Superior temporal gyrus (tissue), 1 donor: ENCODE measurements around the gene KRTAP10-2.

Experiments
- DNase-seq: peaks from one replicate; pipeline ENCODE4 v3.0.0-alpha.2; 2016; ENCODE audit errors: extremely low spot score

Gene KRTAP10-2

DNA sequence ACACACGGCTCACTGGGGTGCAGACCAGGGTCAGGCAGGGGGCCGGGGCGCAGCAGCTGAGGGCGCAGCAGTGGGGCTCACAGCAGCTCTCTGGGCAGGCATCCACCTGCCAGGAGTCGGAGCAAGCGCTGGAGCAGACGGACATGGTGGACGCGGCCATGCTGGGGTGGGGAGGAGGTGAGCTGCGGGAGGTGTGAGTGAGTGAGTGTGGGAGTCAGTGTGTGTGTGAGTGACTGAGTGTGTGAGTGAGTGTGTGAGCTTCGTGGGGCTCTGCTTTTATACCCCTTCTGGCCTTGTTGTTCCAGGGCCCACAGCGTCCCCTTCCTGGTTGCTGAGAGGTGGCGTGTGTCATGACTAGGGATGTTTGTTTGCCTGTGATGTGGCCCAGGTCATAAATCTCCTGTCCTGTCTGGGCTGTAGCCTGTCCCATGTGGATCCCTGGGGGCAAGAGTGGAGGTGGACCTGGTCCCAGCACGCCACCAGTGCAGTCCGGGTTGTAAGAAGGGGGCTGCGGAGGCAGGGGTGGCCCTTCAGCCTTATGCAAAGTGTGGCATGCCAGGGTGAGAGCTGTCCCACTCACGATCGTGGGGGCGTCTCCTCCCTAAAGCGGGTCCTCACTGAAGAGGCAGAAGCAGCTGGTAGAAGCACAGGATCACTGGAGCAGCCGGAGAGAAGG is 11.2 kb downstream of the KRTAP10-2 start, which contains the start of gene KRTAP10-1:
TSS of gene KRTAP10-1 (minus strand) at position 205 of the 676 bp plus-strand sequence. CDS start at position 160, 45 bp downstream.
- DNase-seq = no peak

DNA sequence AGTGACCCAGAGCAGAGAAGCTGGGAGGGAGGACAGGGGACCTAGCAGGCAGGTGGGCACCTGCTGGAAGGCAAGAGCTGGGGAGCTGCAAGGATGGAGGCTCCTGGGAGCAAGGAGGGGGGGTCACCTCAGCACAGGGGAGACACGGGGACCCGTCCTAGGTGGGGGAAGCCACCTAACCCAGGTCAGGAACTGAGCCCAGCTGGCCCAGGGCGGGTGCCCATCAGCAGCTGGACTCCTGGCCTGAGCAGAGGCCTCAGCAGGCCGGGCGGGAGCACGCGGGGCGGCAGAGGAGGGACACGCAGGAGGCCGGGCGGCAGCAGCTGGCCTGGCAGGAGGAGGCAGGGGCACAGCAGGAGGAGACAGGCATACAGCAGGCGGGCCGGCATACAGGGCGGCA is 12.3 kb downstream of the KRTAP10-2 start:
- no peak for DNase-seq

DNA sequence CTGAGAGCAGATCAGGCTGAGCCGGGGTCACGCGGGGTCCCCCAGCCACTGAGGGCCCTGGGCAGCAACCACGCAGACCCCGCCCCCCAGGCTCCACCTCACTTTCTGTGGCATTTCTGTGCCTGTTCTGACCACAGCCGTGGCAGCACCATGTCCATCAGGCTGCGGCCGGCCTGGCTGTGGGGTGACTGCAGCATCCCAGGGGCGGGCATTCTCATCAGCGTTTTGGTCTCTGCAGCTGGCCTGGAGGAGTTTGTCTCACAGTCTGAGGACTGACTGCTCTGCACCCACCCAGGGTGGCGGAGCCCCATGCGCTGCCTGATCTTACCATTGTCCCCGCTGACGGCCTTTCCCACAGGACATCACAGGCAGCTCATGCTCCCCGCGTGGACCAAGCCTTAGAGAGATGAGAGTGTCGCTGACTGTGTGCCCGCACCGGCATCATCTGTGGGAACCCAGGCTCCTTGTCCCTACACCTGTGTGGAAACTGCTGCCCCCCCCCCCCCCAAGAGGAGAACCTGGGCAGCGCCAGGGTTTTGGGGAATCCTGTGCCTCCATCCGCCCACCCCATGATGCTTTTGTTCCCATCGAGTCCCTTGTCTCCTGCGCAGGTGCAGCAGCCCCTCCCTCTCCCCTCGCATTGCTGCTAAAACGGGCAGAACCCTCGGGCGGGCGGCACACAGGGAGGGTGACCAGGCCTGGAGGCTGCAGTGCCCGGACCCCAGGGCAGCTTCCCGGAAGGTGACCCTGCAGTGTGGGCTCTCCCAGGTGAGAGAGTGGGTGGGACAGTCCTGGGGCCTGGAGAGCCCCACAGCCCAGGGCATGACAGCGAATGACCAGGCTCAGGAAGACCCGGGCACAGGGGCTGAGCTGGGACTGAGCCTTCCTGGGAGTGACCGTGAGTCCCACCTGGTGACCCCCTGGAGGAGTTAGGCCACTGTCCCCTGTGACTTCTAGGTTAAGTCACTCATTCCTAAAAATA is 13.1 kb downstream of the KRTAP10-2 start:
- DNase-seq = no peak

DNA sequence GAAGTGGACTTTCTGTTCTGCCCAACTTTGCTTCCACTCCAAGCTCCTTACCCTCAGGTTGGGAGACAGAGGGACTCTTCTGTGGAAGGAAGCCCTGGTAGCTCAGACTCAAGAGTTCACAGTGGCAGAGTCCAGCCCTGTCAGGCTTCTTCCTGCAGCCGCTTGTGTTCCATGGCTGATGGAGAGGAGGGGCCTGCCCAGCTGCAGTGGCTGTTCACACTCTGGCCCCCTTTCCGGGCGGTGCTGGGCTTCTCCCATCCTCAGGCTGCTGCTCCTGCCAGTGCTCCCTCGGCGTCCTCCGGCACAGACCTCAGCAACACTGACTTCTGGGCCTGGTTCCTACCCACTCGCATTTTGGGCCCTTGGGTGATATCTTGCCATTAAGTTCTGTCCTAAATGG is 15.3 kb downstream of the KRTAP10-2 start:
- DNase-seq = no peak

DNA sequence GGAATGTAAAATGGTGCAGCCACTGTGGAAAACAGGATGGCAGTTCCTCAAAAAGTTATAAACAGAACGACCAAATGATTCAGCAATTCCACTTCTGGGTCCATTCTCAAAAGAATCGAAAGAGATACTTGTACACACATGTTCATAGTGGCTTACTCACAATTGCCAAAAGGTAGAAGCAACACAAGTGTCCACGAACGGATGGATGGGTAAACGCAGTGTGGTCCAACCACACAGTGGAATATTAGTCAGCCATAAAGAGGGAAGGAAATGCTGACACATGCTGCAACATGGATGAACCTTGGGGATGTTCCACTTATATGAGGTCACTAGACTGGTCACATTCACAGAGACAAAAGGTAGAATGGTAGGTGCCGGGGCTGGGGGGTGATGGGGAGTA is 16.6 kb downstream of the KRTAP10-2 start:
- DNase-seq = no peak

DNA sequence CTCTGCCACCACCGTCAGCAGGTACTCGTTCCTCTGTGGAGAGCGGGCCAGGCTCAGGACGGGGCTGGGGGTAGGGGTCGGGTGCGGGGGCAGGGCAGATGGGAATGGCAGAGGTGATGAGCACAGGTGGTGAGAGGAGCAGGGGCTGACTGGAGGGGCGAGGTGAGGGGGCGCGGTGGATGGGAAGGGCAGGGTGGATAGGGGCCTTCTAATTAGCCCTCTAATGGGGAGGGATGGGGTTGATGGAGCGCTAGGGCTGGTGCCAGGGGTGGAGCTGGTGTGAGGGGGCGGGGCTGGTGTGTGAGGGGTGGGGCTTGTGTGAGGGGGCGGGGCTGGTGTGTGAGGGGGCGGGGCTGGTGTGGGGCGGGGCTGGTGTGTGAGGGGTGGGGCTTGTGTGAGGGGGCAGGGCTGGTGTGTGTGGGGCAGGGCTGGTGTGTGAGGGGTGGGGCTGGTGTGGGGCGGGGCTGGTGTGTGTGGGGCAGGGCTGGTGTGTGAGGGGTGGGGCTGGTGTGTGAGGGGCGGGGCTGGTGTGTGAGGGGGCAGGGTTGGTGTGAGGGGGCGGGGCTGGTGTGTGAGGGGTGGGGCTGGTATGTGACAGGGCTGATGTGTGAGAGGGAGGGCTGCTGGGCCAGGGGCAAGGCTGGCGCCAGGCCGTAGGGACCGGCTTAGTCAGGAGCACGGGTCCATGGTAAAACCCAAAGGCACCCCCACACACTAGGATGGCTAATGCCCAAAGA is 17.2 kb downstream of the KRTAP10-2 start:
- no peak for DNase-seq

DNA sequence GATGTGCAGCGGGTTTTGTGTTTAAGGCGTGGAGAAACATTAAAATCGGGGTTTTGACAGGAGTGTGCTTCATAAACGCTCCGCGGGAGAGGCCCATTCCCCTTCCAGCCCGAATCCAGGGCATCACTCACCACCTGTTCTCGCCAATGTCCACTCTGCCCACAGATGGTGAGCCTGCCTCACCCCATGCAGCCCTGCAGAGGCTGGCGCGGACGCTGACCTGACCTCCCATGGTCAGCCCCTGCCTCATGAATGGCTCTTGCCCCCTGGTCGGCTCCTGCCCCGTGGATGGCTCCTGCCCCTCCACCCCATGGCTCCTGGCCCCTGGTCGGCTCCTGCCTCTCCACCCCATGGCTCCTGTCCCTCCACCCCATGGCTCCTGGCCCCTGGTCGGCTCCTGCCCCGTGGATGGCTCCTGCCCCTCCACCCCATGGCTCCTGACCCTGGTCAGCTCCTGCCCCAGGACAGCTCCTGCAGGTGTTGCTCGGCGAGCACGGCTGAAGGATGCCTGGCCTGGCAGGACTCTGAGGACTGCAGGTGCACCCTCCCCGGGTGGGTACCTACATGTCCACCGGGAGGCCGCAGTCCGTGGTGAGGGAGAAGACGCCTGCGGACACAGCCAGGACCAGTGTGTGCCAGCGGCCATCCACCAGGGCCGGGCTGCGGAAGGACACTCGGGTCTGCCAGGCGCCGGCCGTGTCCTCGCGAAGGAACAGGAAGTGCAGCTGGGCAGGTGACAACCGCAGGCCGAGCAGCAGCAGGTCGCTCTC is 18.0 kb downstream of the KRTAP10-2 start:
- DNase-seq = no peak

DNA sequence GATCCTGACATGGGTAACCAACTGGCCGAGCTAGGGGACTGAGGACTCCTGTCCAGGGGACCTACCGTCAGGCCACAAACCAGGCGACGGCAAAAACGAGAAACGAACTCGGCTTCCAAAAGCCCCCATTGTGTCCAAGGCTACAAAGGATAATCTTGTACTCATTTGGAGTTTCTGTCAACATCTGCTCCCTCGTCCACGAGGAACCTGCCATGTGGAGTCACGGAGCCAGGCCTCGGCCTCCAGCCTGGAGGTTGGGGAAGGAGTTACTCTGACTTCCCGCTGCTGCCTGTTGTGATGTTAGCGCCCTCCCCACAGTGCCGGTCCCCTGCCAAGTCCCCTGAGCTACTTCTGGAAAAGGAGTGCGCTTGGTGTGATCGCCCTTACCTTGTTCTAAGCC is 18.6 kb downstream of the KRTAP10-2 start:
- no peak for DNase-seq

DNA sequence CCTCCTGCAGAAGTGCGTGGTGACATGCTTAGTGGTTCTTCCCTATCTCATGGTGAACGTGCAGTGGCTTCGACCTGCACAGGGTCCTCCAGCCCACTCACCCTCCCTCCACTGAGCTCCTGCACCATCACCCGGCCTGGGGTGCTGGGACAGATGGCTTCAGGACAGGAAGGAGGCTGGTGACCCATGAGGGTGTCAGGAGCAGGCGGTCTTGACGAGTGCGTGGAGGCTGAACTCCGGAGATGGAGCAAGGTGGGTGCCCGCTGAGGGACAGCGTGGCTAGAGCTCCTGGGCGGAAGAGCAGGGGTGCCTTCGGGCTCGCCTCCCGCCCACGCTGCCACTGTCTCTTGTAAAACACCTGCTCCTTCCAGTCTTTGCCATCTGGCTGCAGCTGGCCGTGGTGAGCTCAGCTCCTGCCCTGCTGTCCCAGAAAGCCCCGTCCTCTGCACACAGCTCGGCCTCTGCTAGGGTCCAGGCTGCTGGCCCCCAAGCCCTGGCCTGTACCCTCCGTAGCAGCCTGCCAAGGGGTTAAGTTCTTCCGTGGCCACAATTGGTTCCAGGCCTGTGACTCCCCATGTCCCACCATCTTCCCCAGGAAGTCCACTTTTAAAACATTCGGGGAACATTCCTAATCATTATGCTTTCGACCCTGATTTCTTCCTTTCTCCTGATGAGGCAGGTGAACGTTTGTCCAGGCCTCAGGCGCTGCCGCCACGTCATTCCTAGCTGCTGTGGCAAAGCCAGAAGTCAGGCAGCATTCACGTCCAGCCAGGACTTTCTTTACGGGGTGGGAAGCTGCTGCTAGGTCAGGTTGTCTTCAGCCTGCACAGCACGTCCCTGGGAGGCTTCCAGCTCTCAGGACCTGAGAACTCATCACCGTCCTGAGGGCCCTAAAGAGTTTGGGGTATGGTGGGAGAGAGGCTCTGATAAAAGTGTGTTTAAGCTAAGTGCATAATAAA is 19.4 kb downstream of the KRTAP10-2 start:
- DNase-seq = no peak

DNA sequence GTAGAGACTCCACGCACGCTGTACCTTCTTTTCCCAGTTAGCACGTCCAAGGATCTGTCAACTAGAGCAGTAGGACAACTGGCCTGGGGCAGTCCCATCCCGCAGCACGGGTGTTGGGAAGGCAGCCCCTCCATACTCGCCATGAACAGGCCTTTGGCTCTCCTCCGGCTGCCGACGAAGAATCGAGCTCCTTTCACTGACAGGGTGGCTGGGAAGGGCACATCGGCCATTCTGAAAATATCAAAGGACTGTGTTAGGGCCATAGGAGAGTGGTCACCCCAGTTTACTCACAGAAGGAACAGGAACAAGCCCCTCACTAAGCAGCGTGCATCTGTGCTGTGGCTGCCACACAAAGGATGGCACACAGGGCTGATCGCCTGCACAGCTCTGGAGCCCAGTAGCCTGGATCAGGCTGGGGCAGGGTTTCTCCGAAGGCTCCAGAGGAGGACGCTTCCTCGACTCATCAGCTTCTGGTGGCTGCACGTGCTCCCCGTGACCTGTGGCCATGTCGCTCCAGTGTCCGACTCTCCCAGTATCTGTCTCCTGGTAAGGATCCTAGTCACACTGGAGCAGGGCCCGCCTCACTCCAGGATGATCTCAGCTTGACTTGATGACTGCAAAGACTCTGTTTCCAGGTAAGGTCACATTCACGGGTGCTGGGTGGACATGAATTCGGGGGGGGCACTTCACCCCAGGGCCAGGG is 20.3 kb downstream of the KRTAP10-2 start:
- DNase-seq = no peak

DNA sequence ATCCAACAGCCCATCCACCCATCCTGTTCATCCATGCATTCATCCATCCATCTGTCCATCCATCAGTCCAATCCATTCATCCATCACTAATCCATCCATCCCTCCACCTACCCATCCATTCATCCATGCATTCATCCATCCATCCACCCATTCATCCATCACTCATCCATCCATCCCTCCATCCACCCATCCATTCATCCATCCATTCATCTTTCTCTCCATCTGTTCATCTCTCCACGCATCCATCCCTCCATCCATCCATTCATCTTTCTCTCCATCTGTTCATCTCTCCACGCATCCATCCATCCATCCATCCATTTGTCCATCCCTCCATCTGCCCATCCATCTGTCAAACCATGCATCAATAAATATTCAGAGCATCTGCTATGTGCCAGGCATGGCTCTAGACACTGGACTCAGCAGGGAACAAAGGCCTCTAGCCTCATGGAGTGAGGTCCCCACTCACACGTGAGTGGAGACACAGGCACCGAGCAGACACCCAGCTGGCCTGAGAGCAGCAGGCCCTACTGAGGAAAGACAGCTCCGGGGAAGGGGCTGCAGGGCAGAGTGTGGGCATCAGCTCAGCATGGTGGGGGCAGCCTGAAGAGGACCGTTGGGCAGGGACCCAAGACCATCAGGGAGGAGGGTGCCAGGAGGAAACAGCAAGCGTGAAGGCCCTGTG is 20.9 kb downstream of the KRTAP10-2 start:
- DNase-seq = no peak

DNA sequence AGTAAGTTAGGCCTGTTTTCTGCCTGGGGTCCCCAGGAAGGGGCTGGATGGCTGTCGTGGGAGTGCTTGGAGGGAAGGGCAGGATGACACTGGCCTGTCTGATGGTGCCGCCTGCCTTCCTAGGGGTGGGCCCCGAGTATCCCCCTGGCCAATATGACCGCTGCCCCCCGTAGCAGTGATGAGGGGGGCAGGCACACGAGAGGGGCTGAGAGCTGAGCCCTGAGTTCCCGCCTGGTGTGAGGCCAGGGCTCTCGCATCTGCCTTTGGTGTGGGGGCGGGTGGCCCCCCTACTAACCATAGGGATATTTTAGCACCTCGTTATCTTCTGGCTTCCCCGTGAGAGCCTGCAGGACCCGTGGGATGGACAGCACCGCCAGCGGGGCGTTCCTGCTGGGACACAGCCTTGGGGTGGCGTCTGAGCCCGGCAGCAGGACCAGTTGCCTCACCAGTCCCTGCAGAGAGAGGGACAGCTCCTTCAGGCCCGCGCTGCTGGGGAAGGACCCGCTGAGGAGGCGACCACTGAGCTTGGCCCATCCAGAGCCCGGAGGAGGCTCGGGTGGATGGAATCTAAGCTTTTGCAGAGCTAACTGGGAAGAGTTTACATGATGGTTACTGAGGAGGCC is 21.7 kb downstream of the KRTAP10-2 start:
- no peak for DNase-seq

DNA sequence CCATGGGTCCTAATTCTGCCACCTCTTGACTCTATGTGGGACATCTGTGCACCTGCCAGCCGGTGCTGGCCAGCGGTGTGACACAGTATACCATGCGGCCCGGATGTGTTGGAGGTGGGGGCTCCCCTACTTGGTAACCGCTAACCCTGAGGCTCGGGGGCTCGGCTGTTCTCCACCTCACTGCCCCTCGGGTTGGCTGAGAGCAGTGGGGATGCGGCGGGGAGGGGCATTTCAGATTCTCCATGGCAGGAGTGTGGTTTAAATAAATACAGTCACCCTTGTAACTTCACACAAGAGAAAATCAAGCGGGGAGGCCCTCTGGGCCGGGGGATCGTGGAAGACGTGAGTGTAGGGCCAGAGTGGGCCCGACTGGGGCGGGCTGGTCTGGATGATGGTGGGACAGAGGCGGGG is 22.3 kb downstream of the KRTAP10-2 start:
- DNase-seq = no peak

DNA sequence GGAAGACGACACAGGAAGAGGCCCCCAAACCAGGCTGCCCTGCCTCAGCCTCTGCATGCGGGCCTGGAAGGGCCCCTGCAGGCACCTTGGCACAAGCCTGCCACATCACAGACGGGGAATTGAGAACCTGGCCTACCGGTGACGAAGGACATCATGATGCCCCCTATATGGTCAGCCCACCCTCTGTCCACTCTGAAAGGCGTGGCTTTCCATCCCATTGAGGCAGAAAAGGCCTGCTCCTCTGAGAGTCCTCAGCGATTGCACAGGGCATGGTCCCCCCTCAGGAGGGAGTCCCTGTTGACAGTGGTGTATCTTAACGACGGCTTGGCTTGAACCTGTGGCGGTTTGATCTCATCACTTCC is 22.7 kb downstream of the KRTAP10-2 start:
- DNase-seq = no peak

DNA sequence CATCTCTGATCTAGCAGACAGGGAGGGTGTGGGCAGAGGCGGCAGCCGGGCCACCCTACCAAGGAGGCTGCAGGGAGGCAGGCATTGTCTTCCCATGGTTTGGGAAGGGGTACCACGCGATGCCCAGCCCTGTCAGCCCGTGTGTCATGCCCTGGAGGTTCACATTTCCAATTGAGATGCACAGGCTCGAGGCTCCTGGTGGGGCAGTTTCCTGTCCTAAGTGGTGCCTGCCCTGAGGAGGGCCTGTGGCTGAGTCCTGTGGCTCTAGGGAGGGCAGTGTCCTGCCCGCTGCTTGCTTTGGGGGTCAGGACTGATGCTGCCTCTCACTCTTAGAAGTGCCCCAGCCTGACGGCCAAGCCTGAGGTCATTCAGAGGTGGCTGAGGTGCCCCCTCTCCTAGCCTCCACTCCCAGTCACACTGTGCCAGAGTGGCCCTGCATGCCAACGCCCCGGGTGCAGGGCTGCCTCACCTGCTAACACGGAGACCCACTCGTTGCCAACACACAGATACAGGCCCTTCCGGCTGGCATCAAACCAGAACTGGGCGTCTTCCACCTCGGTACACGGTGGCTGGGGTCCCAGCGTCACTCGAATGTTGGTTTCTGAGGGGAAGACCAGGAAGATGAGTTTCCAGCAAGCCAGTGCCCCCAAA is 23.2 kb downstream of the KRTAP10-2 start:
- DNase-seq = no peak

DNA sequence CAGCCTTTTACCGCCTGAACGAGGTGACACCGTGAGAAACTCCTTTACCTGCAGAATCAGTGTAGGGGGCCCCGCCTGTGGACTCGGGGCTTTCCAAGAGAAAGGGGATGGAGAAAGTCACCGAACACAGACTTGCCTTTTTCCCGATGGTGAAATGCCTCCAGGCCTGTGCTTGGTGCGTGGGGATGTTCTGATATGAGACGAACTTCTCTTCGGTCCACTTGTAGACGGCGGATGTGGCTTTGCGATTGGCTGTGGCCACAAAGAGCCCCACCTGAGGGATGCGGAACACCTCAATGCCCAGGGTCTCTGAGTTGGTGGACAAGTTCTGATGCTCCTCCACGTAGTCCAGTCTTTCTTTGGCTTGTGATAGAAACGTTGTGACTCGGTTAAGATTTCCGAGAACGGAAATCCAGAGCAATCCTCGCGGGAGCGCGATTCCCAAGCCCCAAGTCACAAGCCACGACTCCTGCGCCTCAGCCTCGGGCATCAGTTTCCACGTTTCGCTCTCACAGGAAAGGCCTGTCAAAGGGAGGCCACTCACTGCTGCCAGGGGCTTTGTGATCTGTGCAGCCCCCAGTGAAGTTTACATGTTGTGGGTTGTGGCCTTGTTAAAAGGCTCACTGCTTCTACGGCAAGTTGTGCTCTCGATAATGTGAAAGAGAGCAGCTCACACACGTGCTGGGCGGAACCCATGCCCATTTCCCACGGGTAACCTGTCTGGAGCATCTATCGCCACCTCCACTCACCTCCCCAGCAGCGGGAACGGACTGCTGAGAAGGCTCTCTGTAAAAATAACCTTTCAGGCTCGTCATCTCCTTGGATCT is 23.9 kb downstream of the KRTAP10-2 start:
- no peak for DNase-seq
